ENCODE measurements around the gene RIMBP2. TPM values are rescaled to one million over a fixed set of nuclear protein-coding genes. Genes with fewer than 3 reads are reported as not detected.

The RIMBP2 gene
- total and polyA plus RNA-seq, 9 donors: 1.1 to 16.2 (median 3.5) TPM

GRCh38 chr12:130504110-130504839 is 211.8 kb downstream of the RIMBP2 start:
- Histone ChIP-seq H3K4me1 (ENCODE audit: insufficient read depth) (no peaks in the 10 kb centered on the region), H3K9me3 (no peaks in the 10 kb centered on the region), H3K36me3 (no peaks in the 10 kb centered on the region), H3K4me3 (no peak overlapping the region), H3K27ac (no peak overlapping the region), H3K27me3 (no peaks in the 10 kb centered on the region)
- no peak for DNase-seq
- TF ChIP-seq EP300 (IDR thresholded peaks at IDR 0.05) (no peak), CTCF (IDR thresholded peaks at IDR 0.05) (no peak), POLR2A (IDR thresholded peaks at IDR 0.05) (no peak)
- 48 to 55% (median 51%) methylated on average over 18 of the region's 18 CpGs for WGBS, 3 donors
- intact Hi-C loops (cut with DNase I): no loop called here

GRCh38 chr12:130501821-130502220 is 214.3 kb downstream of the RIMBP2 start:
- Histone ChIP-seq H3K4me3 (no peak overlapping the region), H3K36me3 (no peaks in the 10 kb centered on the region), H3K9me3 (no peaks in the 10 kb centered on the region), H3K27me3 (no peaks in the 10 kb centered on the region), H3K27ac (no peak overlapping the region), H3K4me1 (ENCODE audit: insufficient read depth) (no peaks in the 10 kb centered on the region)
- WGBS, 3 donors: 83 to 87% (median 84%) methylated on average over 8 of the region's 8 CpGs
- no peak for DNase-seq
- TF ChIP-seq CTCF (IDR thresholded peaks at IDR 0.05) (no peak), EP300 (IDR thresholded peaks at IDR 0.05) (no peak), POLR2A (IDR thresholded peaks at IDR 0.05) (no peak)
- intact Hi-C loops (cut with DNase I): no loop called here

GRCh38 chr12:130500835-130501330 is 215.2 kb downstream of the RIMBP2 start:
- Histone ChIP-seq H3K9me3 (no peaks in the 10 kb centered on the region), H3K4me1 (ENCODE audit: insufficient read depth) (no peaks in the 10 kb centered on the region), H3K27ac (no peak overlapping the region), H3K27me3 (no peaks in the 10 kb centered on the region), H3K36me3 (no peaks in the 10 kb centered on the region), H3K4me3 (no peak overlapping the region)
- intact Hi-C loops (cut with DNase I): no loop called here
- 68 to 76% (median 71%) methylated on average over 16 of the region's 16 CpGs for WGBS, 3 donors
- no peak for DNase-seq
- TF ChIP-seq CTCF (IDR thresholded peaks at IDR 0.05): no peak
- TF ChIP-seq POLR2A (IDR thresholded peaks at IDR 0.05): no peak
- TF ChIP-seq EP300 (IDR thresholded peaks at IDR 0.05): no peak

- Histone ChIP-seq H3K36me3 (no peaks in the 10 kb centered on the region), H3K4me3 (no peak overlapping the region), H3K27me3 (no peaks in the 10 kb centered on the region), H3K4me1 (ENCODE audit: insufficient read depth) (no peaks in the 10 kb centered on the region), H3K9me3 (no peaks in the 10 kb centered on the region), H3K27ac (no peak overlapping the region)
- DNase-seq: no peak
- no peak for TF ChIP-seq EP300 (IDR thresholded peaks at IDR 0.05)
- TF ChIP-seq POLR2A (IDR thresholded peaks at IDR 0.05): no peak
- TF ChIP-seq CTCF (IDR thresholded peaks at IDR 0.05): no peak
- intact Hi-C loops (cut with DNase I): no loop called here
- WGBS, 3 donors: 74 to 80% (median 75%) methylated on average over 4 of the region's 4 CpGs
Observed at GRCh38 chr12:130499474-130499873, 216.6 kb downstream of the RIMBP2 start.
